ENCODE data around the gene ASB2.

DNA sequence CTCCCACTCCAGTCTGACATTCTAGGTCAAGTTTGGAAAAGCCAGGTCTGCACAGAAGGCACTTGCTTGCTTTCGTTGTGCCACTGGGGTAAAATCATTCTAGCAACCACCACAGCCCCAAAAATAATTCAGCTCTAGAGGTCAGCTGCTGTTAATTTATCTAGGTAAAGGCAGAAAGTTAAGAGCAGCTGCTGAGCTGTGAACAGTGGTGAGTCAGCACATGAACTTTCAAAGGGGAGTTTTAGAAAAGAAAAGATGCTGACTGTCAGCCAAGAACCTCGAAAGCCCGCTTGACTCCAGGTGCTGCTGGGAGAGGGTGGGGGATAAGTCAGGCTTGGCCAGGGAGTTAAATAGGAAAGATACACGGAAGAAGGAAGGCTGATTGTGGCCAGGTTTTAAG lies 33.4 kb upstream of the ASB2 start:
- TF ChIP-seq CTCF (IDR thresholded peaks at IDR 0.05) (no peak), POLR2A (IDR thresholded peaks at IDR 0.05) (no peak)

Measured in suprapubic skin (tissue), 3 donors.